Epithelial cell of esophagus (primary cell): ENCODE results near the gene RHOD.

ENCODE experiments used
- DNase-seq: peaks from one replicate; pipeline ENCODE4 v3.0.0; 2010; ENCODE audit warnings: low read depth
- H3K4me3 ChIP-seq: 2 replicates; pipeline ENCODE4 v1.5.1; 2011; ENCODE audit warnings: mild to moderate bottlenecking, low read length, control low read depth
- CTCF ChIP-seq: IDR thresholded peaks from 2 replicates; pipeline ENCODE4 v1.5.1; 2011; ENCODE audit warnings: low read depth, mild to moderate bottlenecking, low read length, control low read depth, inconsistent platforms; ENCODE audit not compliant: insufficient read depth; ENCODE audit errors: missing control alignments

RHOD gene

GRCh38 chr11:67031791-67032561 is 24.7 kb upstream of the RHOD start:
- TF ChIP-seq CTCF, result no peak
- DNase-seq, result peak; percentile 68
- no peak overlapping the region for H3K4me3 ChIP-seq

GRCh38 chr11:67032830-67033551 is 23.7 kb upstream of the RHOD start:
- TF ChIP-seq CTCF, result no peak
- no peak overlapping the region for H3K4me3 ChIP-seq
- peak; percentile 69 for DNase-seq

- TF ChIP-seq CTCF, result no peak
- peak; percentile 86 for DNase-seq
- H3K4me3 ChIP-seq, result no peak overlapping the region
Measured at GRCh38 chr11:67033661-67034166, 22.9 kb upstream of the RHOD start.

GRCh38 chr11:67034350-67034749 is 22.3 kb upstream of the RHOD start:
- no peak for DNase-seq
- no peak for TF ChIP-seq CTCF
- no peak overlapping the region for H3K4me3 ChIP-seq

- no peak overlapping the region for H3K4me3 ChIP-seq
- no peak for DNase-seq
- no peak for TF ChIP-seq CTCF
Measured at GRCh38 chr11:67040147-67040546, 16.5 kb upstream of the RHOD start.

GRCh38 chr11:67041602-67042001 is 15.0 kb upstream of the RHOD start:
- no peak overlapping the region for H3K4me3 ChIP-seq
- TF ChIP-seq CTCF, result no peak
- no peak for DNase-seq
